H9 (cell line): ENCODE results near the gene HAGH. TPM values are rescaled to one million over a fixed set of nuclear protein-coding genes. Genes with fewer than 3 reads are reported as not detected.

ENCODE experiments used
- DNase-seq: peaks from one replicate; pipeline ENCODE4 v3.0.0-alpha.2; 2017
- H2AFZ ChIP-seq: one replicate; pipeline ENCODE4 v1.6.1; 2013; ENCODE audit warnings: mild to moderate bottlenecking, low read length, control low read depth, moderate library complexity
- H2AK5ac ChIP-seq: 2 replicates; pipeline ENCODE4 v1.6.1; 2013; ENCODE audit warnings: low read length, control low read depth, mixed read lengths; ENCODE audit not compliant: insufficient read length
- H2BK120ac ChIP-seq: one replicate; pipeline ENCODE4 v1.6.1; 2013; ENCODE audit warnings: low read depth, mild to moderate bottlenecking, low read length, control low read depth, inconsistent platforms; ENCODE audit not compliant: poor library complexity, severe bottlenecking
- H2BK12ac ChIP-seq: 2 replicates; pipeline ENCODE4 v1.6.1; 2013; ENCODE audit warnings: low read length, control low read depth, mixed read lengths, low read depth; ENCODE audit not compliant: insufficient read length
- H2BK15ac ChIP-seq: 2 replicates; pipeline ENCODE4 v1.6.1; 2013; ENCODE audit warnings: low read depth, low read length, control low read depth
- H2BK20ac ChIP-seq: one replicate; pipeline ENCODE4 v1.6.1; 2013; ENCODE audit warnings: low read depth, mild to moderate bottlenecking, low read length, control low read depth, inconsistent platforms; ENCODE audit not compliant: poor library complexity, severe bottlenecking
- H2BK5ac ChIP-seq: 2 replicates; pipeline ENCODE4 v1.6.1; 2013; ENCODE audit warnings: low read length, control low read depth, mixed read lengths; ENCODE audit not compliant: insufficient read length
- H3K14ac ChIP-seq: 2 replicates; pipeline ENCODE4 v1.6.1; 2013; ENCODE audit warnings: low read length, control low read depth; ENCODE audit not compliant: insufficient read depth
- H3K18ac ChIP-seq: 2 replicates; pipeline ENCODE4 v1.6.1; 2013; ENCODE audit warnings: low read depth, mild to moderate bottlenecking, mixed read lengths, low read length, control low read depth; ENCODE audit not compliant: insufficient read length
- H3K23ac ChIP-seq: 2 replicates; pipeline ENCODE4 v1.6.1; 2013; ENCODE audit warnings: low read length, control low read depth, mixed read lengths, low read depth; ENCODE audit not compliant: insufficient read length
- H3K23me2 ChIP-seq: 2 replicates; pipeline ENCODE4 v1.6.1; 2013; ENCODE audit warnings: low read depth, mild to moderate bottlenecking, mixed read lengths, low read length, control low read depth; ENCODE audit not compliant: insufficient read length, poor library complexity, severe bottlenecking
- H3K27ac ChIP-seq: 2 replicates; pipeline ENCODE4 v1.5.1; 2013; ENCODE audit warnings: low read length, control low read depth, mixed read lengths, low read depth; ENCODE audit not compliant: insufficient read length
- H3K27me3 ChIP-seq: 2 replicates; pipeline ENCODE4 v1.6.1; 2013; ENCODE audit warnings: low read length, control low read depth, inconsistent platforms; ENCODE audit not compliant: insufficient read depth
- H3K4ac ChIP-seq: 2 replicates; pipeline ENCODE4 v1.6.1; 2013; ENCODE audit warnings: low read depth, mild to moderate bottlenecking, control low read depth, inconsistent platforms, low read length, moderate library complexity
- H3K4me1 ChIP-seq: 2 replicates; pipeline ENCODE4 v1.6.1; 2013; ENCODE audit warnings: low read length, control low read depth, inconsistent platforms; ENCODE audit not compliant: insufficient read depth
- H3K4me2 ChIP-seq: 2 replicates; pipeline ENCODE4 v1.6.1; 2013; ENCODE audit warnings: low read length, control low read depth, mixed read lengths; ENCODE audit not compliant: insufficient read length, insufficient read depth
- H3K56ac ChIP-seq: 2 replicates; pipeline ENCODE4 v1.6.1; 2013; ENCODE audit warnings: low read depth, mild to moderate bottlenecking, mixed read lengths, low read length, control low read depth; ENCODE audit not compliant: insufficient read length
- H3K79me1 ChIP-seq: 2 replicates; pipeline ENCODE4 v1.6.1; 2013; ENCODE audit warnings: low read depth, mild to moderate bottlenecking, moderate library complexity, low read length, control low read depth, inconsistent platforms; ENCODE audit not compliant: insufficient read depth, poor library complexity, severe bottlenecking
- H3K79me2 ChIP-seq: 2 replicates; pipeline ENCODE4 v1.6.1; 2013; ENCODE audit warnings: low read length, control low read depth, inconsistent platforms; ENCODE audit not compliant: insufficient read depth
- H3K9ac ChIP-seq: 2 replicates; pipeline ENCODE4 v1.6.1; 2013; ENCODE audit warnings: low read length, control low read depth, mixed read lengths; ENCODE audit not compliant: insufficient read length; ENCODE audit errors: extremely low read depth
- H3K9me3 ChIP-seq: one replicate; pipeline ENCODE4 v1.6.1; 2013; ENCODE audit warnings: low read depth, low read length, inconsistent platforms; ENCODE audit not compliant: control insufficient read depth
- H3T11ph ChIP-seq: one replicate; pipeline ENCODE4 v1.6.1; 2013; ENCODE audit warnings: mild to moderate bottlenecking, low read length, control low read depth, inconsistent platforms
- H4K20me1 ChIP-seq: one replicate; pipeline ENCODE4 v1.6.1; 2013; ENCODE audit not compliant: control insufficient read depth, insufficient read length, insufficient read depth
- H4K5ac ChIP-seq: 2 replicates; pipeline ENCODE4 v1.6.1; 2013; ENCODE audit warnings: low read depth, mild to moderate bottlenecking, mixed read lengths, low read length, control low read depth; ENCODE audit not compliant: insufficient read length
- H4K8ac ChIP-seq: replicated peaks from 2 replicates; pipeline ENCODE4 v1.6.1; 2013; ENCODE audit warnings: low read length, control low read depth, mixed read lengths, low read depth; ENCODE audit not compliant: insufficient read length
- H4K91ac ChIP-seq: 2 replicates; pipeline ENCODE4 v1.6.1; 2013; ENCODE audit warnings: low read depth, mild to moderate bottlenecking, moderate library complexity, mixed read lengths, low read length, control low read depth; ENCODE audit not compliant: insufficient read length
- H3K27ac Mint-ChIP-seq, 3 experiments: 2 replicates in 2 of 3; 3 replicates in 1 of 3; pipeline ENCODE4 v1.8.0; 2020 to 2021; ENCODE audit warnings: mixed read lengths in 3 of 3, mild to moderate bottlenecking in 1 of 3, moderate library complexity in 1 of 3
- H3K27me3 Mint-ChIP-seq: 2 replicates; pipeline ENCODE4 v1.8.0; 2021; ENCODE audit warnings: low read depth, mild to moderate bottlenecking, moderate library complexity, mixed read lengths
- H3K36me3 Mint-ChIP-seq, 3 experiments: 2 replicates in 2 of 3; 3 replicates in 1 of 3; pipeline ENCODE4 v1.8.0; 2020 to 2021; ENCODE audit warnings: low read depth in 3 of 3, mixed read lengths in 3 of 3; ENCODE audit not compliant: insufficient read depth in 1 of 3
- H3K4me1 Mint-ChIP-seq, 2 experiments: 2 replicates each; pipeline ENCODE4 v1.8.0; 2020; ENCODE audit warnings: mixed read lengths in 2 of 2
- H3K4me3 Mint-ChIP-seq, 2 experiments: 2 replicates in 1 of 2; 3 replicates in 1 of 2; pipeline ENCODE4 v1.8.0; 2020 to 2021; ENCODE audit warnings: mild to moderate bottlenecking in 2 of 2, mixed read lengths in 2 of 2, moderate library complexity in 1 of 2
- H3K9me3 Mint-ChIP-seq, 2 experiments: 2 replicates in 1 of 2; 3 replicates in 1 of 2; pipeline ENCODE4 v1.8.0; 2020; ENCODE audit warnings: mild to moderate bottlenecking in 2 of 2, mixed read lengths in 2 of 2, moderate library complexity in 1 of 2
- CTCF ChIP-seq: fragments of 200-600 bp; sonication (generic); conservative IDR thresholded peaks from 3 replicates; pipeline ENCODE4 v1.8.0; 2021; ENCODE audit warnings: antibody characterized with exemption, mild to moderate bottlenecking
- WGBS: extraction: QIAGEN DNeasy Blood & Tissue Kit; methylation state at CpG from one replicate; pipeline ENCODE4 v1.1.7; 2013; ENCODE audit warnings: missing lambda C conversion rate, low lambda C conversion rate, mixed read lengths; ENCODE audit not compliant: insufficient read length; ENCODE audit errors: extremely low coverage; 5-methylcytosine and 5-hydroxymethylcytosine counted together
- total RNA-seq: library from RNA; stranded (reverse); gene quantifications from 2 replicates; pipeline ENCODE4 v1.2.1, GENCODE V29; 2021

Gene HAGH
- total RNA-seq, 1 experiment from 2014 or later, result 30.0 TPM

GRCh38 chr16:1830213-1830612 lies 3.6 kb upstream of the HAGH start:
- H2BK120ac ChIP-seq, result no peak overlapping the region
- Mint-ChIP-seq H3K4me3 (no peak overlapping the region), H3K27me3 (peaks cover 6% of the 10 kb centered on the region; the same call in 1 of the 2 replicates), H3K4me1 (peaks cover 11 to 18% of the 10 kb centered on the region in 2 experiments), H3K36me3 (no peaks in the 10 kb centered on the region; a peak in 3 of 7 replicates), H3K9me3 (no peaks in the 10 kb centered on the region; a peak in 1 of 5 replicates), H3K27ac (no peak overlapping the region)
- H3K9me3 ChIP-seq, result no peaks in the 10 kb centered on the region
- no peak overlapping the region for H3K18ac ChIP-seq
- H3K27me3 ChIP-seq, result no peaks in the 10 kb centered on the region
- peaks cover 10% of the 10 kb centered on the region for H3K23me2 ChIP-seq
- H3K4ac ChIP-seq, result no peak overlapping the region
- no peak overlapping the region for H3K4me2 ChIP-seq
- H3K9ac ChIP-seq, result no peak overlapping the region
- DNase-seq, result no peak
- no CpG with 5 or more reads among the region's 3 CpGs for WGBS
- no peak overlapping the region for H2BK15ac ChIP-seq
- H2AFZ ChIP-seq, result no peak overlapping the region
- H3K56ac ChIP-seq, result no peak overlapping the region
- no peak overlapping the region for H2BK5ac ChIP-seq
- no peak overlapping the region for H3T11ph ChIP-seq
- no peak overlapping the region for H4K8ac ChIP-seq
- no peak overlapping the region for H2AK5ac ChIP-seq
- H3K79me1 ChIP-seq, result peaks cover 9% of the 10 kb centered on the region
- H2BK12ac ChIP-seq, result peak overlapping the region; percentile 25
- H3K14ac ChIP-seq, result no peak overlapping the region
- H3K27ac ChIP-seq, result no peak overlapping the region
- peaks cover 4% of the 10 kb centered on the region; the same call in 1 of the 2 replicates for H3K79me2 ChIP-seq
- no peak for TF ChIP-seq CTCF
- no peak overlapping the region for H2BK20ac ChIP-seq
- H3K4me1 ChIP-seq, result peaks cover 2% of the 10 kb centered on the region; the same call in 1 of the 2 replicates
- no peaks in the 10 kb centered on the region for H4K20me1 ChIP-seq
- no peak overlapping the region for H4K5ac ChIP-seq
- no peak overlapping the region for H4K91ac ChIP-seq
- no peak overlapping the region for H3K23ac ChIP-seq
